Right hindlimb (tissue), 1 donor: Measurements from ENCODE around the gene ITGAD.

Source experiments
- DNase-seq: peaks from one replicate; pipeline ENCODE4 v3.0.0-alpha.2; 2018

ITGAD gene

GRCh38 chr16:31461201-31461920 is 68.2 kb downstream of the ITGAD start:
- DNase-seq, result peak; percentile 16

GRCh38 chr16:31461921-31462804 is 69.0 kb downstream of the ITGAD start:
- DNase-seq, result peak; percentile 24

GRCh38 chr16:31464348-31464769 is 71.2 kb downstream of the ITGAD start:
- DNase-seq, result peak; percentile 24

GRCh38 chr16:31464781-31465260 is 71.7 kb downstream of the ITGAD start:
- DNase-seq, result peak; percentile 15

GRCh38 chr16:31465788-31466370 is 72.7 kb downstream of the ITGAD start:
- no peak for DNase-seq

GRCh38 chr16:31466381-31466841 is 73.3 kb downstream of the ITGAD start:
- no peak for DNase-seq

- no peak for DNase-seq
These were observed 74.1 kb downstream of the ITGAD start for GRCh38 chr16:31467151-31467773.

- no peak for DNase-seq
These were observed 74.7 kb downstream of the ITGAD start for GRCh38 chr16:31467858-31468257.

- no peak for DNase-seq
These were observed 77.5 kb downstream of the ITGAD start for GRCh38 chr16:31470615-31471014.

- DNase-seq, result no peak
These were observed 78.2 kb downstream of the ITGAD start for GRCh38 chr16:31471241-31471874.

GRCh38 chr16:31471875-31472708 is 79.0 kb downstream of the ITGAD start, which contains the start of gene TGFB1I1:
Gene TGFB1I1, plus strand, starts transcription at chr16:31472152. Its CDS starts 37 bp downstream, at chr16:31472189.
- peak; percentile 93 for DNase-seq

GRCh38 chr16:31472709-31473203 is 79.6 kb downstream of the ITGAD start:
- peak; percentile 93 for DNase-seq

GRCh38 chr16:31473264-31473984 is 80.3 kb downstream of the ITGAD start:
- no peak for DNase-seq

- peak; percentile 61 for DNase-seq
These were observed 81.1 kb downstream of the ITGAD start for GRCh38 chr16:31474173-31474714.

GRCh38 chr16:31474773-31475738 is 81.9 kb downstream of the ITGAD start:
- no peak for DNase-seq

GRCh38 chr16:31475946-31476302 is 82.8 kb downstream of the ITGAD start:
- no peak for DNase-seq
